Effector memory CD8-positive, alpha-beta T cell (primary cell): ENCODE data around the gene RPS27.
"Not testable (repeated sequence)": the region's sequence is repeated elsewhere in the genome, so short reads cannot be mapped to it uniquely, and the experiment has no call there.

Source experiments
- ATAC-seq: fragments of 150-1000 bp; cut with Tn5 transposase; replicated peaks from 2 replicates; pipeline ENCODE4 v1.10.0; 2021; ENCODE audit warnings: mild to moderate bottlenecking, moderate library complexity
- DNase-seq, 3 experiments: peaks; one replicate each; pipeline ENCODE4 v3.0.0; 2021
- H3K27ac Mint-ChIP-seq, 2 donors: one replicate each; pipeline ENCODE4 v1.8.0; 2022; ENCODE audit warnings: mild to moderate bottlenecking in 2 of 2, mixed read lengths in 2 of 2, moderate library complexity in 2 of 2
- H3K27me3 Mint-ChIP-seq, 2 donors: one replicate each; pipeline ENCODE4 v1.8.0; 2022; ENCODE audit warnings: mixed read lengths in 2 of 2
- H3K36me3 Mint-ChIP-seq: one replicate; pipeline ENCODE4 v1.8.0; 2022; ENCODE audit warnings: mild to moderate bottlenecking, moderate library complexity, mixed read lengths; ENCODE audit not compliant: insufficient read depth
- H3K4me1 Mint-ChIP-seq, 2 donors: one replicate each; pipeline ENCODE4 v1.8.0; 2022; ENCODE audit warnings: low read depth in 2 of 2, mixed read lengths in 2 of 2
- H3K4me3 Mint-ChIP-seq, 2 donors: one replicate each; pipeline ENCODE4 v1.8.0; 2022; ENCODE audit warnings: mild to moderate bottlenecking in 2 of 2, mixed read lengths in 2 of 2, moderate library complexity in 2 of 2
- H3K9me3 Mint-ChIP-seq, 2 donors: one replicate each; pipeline ENCODE4 v1.8.0; 2022; ENCODE audit warnings: mixed read lengths in 2 of 2

Gene RPS27

GRCh38 chr1:154014154-154014907, 23.8 kb downstream of the RPS27 start:
- Mint-ChIP-seq H3K9me3 (no peaks in the 10 kb centered on the region), H3K27me3 (no peaks in the 10 kb centered on the region), H3K36me3 (no peaks in the 10 kb centered on the region), H3K4me1 (no peaks in the 10 kb centered on the region), H3K4me3 (no peak overlapping the region), H3K27ac (no peak overlapping the region)
- DNase-seq: no peak
- no peak for ATAC-seq

GRCh38 chr1:154019269-154019668, 28.7 kb downstream of the RPS27 start:
- H3K36me3 Mint-ChIP-seq: no peaks in the 10 kb centered on the region
- no peak overlapping the region for H3K4me3 Mint-ChIP-seq
- H3K9me3 Mint-ChIP-seq: no peaks in the 10 kb centered on the region
- H3K27ac Mint-ChIP-seq: no peak overlapping the region
- ATAC-seq (no peak), DNase-seq (no peak)
- no peaks in the 10 kb centered on the region for H3K4me1 Mint-ChIP-seq
- no peaks in the 10 kb centered on the region for H3K27me3 Mint-ChIP-seq

- no peaks in the 10 kb centered on the region for H3K4me1 Mint-ChIP-seq
- H3K4me3 Mint-ChIP-seq: no peak overlapping the region
Measured at GRCh38 chr1:154019940-154020339, 29.4 kb downstream of the RPS27 start.

GRCh38 chr1:154033697-154034096, 43.1 kb downstream of the RPS27 start:
- not testable (repeated sequence) for H3K4me1 Mint-ChIP-seq, ATAC-seq, DNase-seq, H3K36me3 Mint-ChIP-seq, H3K27ac Mint-ChIP-seq, H3K4me3 Mint-ChIP-seq, H3K9me3 Mint-ChIP-seq, H3K27me3 Mint-ChIP-seq

More at GRCh38 chr1:154019940-154020339, 29.4 kb downstream of the RPS27 start:
- no peak overlapping the region for H3K27ac Mint-ChIP-seq
- no peaks in the 10 kb centered on the region for H3K9me3 Mint-ChIP-seq
- no peaks in the 10 kb centered on the region for H3K36me3 Mint-ChIP-seq
- ATAC-seq: no peak
- DNase-seq: no peak
- no peaks in the 10 kb centered on the region for H3K27me3 Mint-ChIP-seq
